Measurements from ENCODE around the gene EEFSEC. TPM values are rescaled to one million over a fixed set of nuclear protein-coding genes. Genes with fewer than 3 reads are reported as not detected.

The EEFSEC gene
- total RNA-seq, 1 donor from 2014 or later: 0.92 TPM

- Histone ChIP-seq H2AFZ (replicated peaks) (no peak overlapping the region), H3K27me3 (peaks cover 11% of the 10 kb centered on the region), H3K36me3 (no peaks in the 10 kb centered on the region), H3K4me3 (no peak overlapping the region), H4K20me1 (ENCODE audit: low read depth) (no peaks in the 10 kb centered on the region), H3K4me1 (no peaks in the 10 kb centered on the region), H3K9me3 (ENCODE audit: low read depth) (no peaks in the 10 kb centered on the region), H3K79me2 (ENCODE audit: low read depth) (no peaks in the 10 kb centered on the region), H3K9ac (no peak overlapping the region), H3K27ac (no peak overlapping the region), H3K4me2 (no peak overlapping the region), H3F3A (ENCODE audit: low read depth) (no peaks in the 10 kb centered on the region)
- DNase-seq (ENCODE audit: low spot score): no peak
- H3K27ac Mint-ChIP-seq: no peak overlapping the region
- H3K27me3 Mint-ChIP-seq (ENCODE audit: insufficient read depth, low read depth): peaks cover 25% of the 10 kb centered on the region
- peaks cover 2% of the 10 kb centered on the region for H3K36me3 Mint-ChIP-seq
- no peak overlapping the region for H3K4me3 Mint-ChIP-seq
- no peak for TF ChIP-seq CTCF (IDR thresholded peaks at IDR 0.05)
- no peak for TF ChIP-seq EZH2 (IDR thresholded peaks at IDR 0.05)
- TF ChIP-seq EZH2phosphoT487 (IDR thresholded peaks at IDR 0.05): no peak
- H3K4me1 Mint-ChIP-seq: no peaks in the 10 kb centered on the region
- H3K9me3 Mint-ChIP-seq: peaks cover 9% of the 10 kb centered on the region
These were observed 292.1 kb downstream of the EEFSEC start for GRCh38 chr3:128445357-128445756.

GRCh38 chr3:128446821-128447220 lies 293.5 kb downstream of the EEFSEC start:
- H3K79me2 ChIP-seq (ENCODE audit: low read depth): no peaks in the 10 kb centered on the region
- H3K36me3 Mint-ChIP-seq: peaks cover 2% of the 10 kb centered on the region
- H3K4me1 Mint-ChIP-seq: no peaks in the 10 kb centered on the region
- no peaks in the 10 kb centered on the region for H4K20me1 ChIP-seq (ENCODE audit: low read depth)
- H3K27ac Mint-ChIP-seq: no peak overlapping the region
- no peak overlapping the region for H2AFZ ChIP-seq (replicated peaks)
- H3F3A ChIP-seq (ENCODE audit: low read depth): no peaks in the 10 kb centered on the region
- no peak overlapping the region for H3K27ac ChIP-seq
- no peak overlapping the region for H3K4me3 Mint-ChIP-seq
- no peak overlapping the region for H3K4me2 ChIP-seq
- H3K9ac ChIP-seq: no peak overlapping the region
- TF ChIP-seq EZH2phosphoT487 (IDR thresholded peaks at IDR 0.05) (no peak), EZH2 (IDR thresholded peaks at IDR 0.05) (no peak), CTCF (IDR thresholded peaks at IDR 0.05) (no peak)
- peaks cover 9% of the 10 kb centered on the region for H3K9me3 Mint-ChIP-seq
- no peaks in the 10 kb centered on the region for H3K36me3 ChIP-seq
- peaks cover 11% of the 10 kb centered on the region for H3K27me3 ChIP-seq
- H3K27me3 Mint-ChIP-seq (ENCODE audit: insufficient read depth, low read depth): peaks cover 34% of the 10 kb centered on the region
- no peak for DNase-seq (ENCODE audit: low spot score)
- H3K4me3 ChIP-seq: no peak overlapping the region
- no peaks in the 10 kb centered on the region for H3K4me1 ChIP-seq
- no peaks in the 10 kb centered on the region for H3K9me3 ChIP-seq (ENCODE audit: low read depth)

GRCh38 chr3:128447561-128448013 lies 294.3 kb downstream of the EEFSEC start:
- Histone ChIP-seq H3K27ac (no peak overlapping the region), H3K27me3 (peaks cover 11% of the 10 kb centered on the region), H3K4me3 (no peak overlapping the region), H3K36me3 (no peaks in the 10 kb centered on the region), H2AFZ (replicated peaks) (no peak overlapping the region), H3K4me1 (no peaks in the 10 kb centered on the region), H3K9me3 (ENCODE audit: low read depth) (no peaks in the 10 kb centered on the region), H3F3A (ENCODE audit: low read depth) (no peaks in the 10 kb centered on the region), H4K20me1 (ENCODE audit: low read depth) (no peaks in the 10 kb centered on the region), H3K79me2 (ENCODE audit: low read depth) (no peaks in the 10 kb centered on the region), H3K9ac (no peak overlapping the region), H3K4me2 (no peak overlapping the region)
- Mint-ChIP-seq H3K9me3 (peaks cover 9% of the 10 kb centered on the region), H3K27me3 (ENCODE audit: insufficient read depth, low read depth) (peaks cover 34% of the 10 kb centered on the region), H3K4me1 (no peaks in the 10 kb centered on the region), H3K4me3 (no peak overlapping the region), H3K27ac (no peak overlapping the region), H3K36me3 (peaks cover 2% of the 10 kb centered on the region)
- no peak for DNase-seq (ENCODE audit: low spot score)
- no peak for TF ChIP-seq CTCF (IDR thresholded peaks at IDR 0.05)
- TF ChIP-seq EZH2phosphoT487 (IDR thresholded peaks at IDR 0.05): no peak
- no peak for TF ChIP-seq EZH2 (IDR thresholded peaks at IDR 0.05)
